ENCODE data around the gene FAP.

FAP gene

GRCh38 chr2:162153608-162154224 is 89.5 kb downstream of the FAP start:
- H3K4me1 Mint-ChIP-seq: peaks cover 4% of the 10 kb centered on the region
- ATAC-seq (ENCODE audit: low read depth): peak; percentile 88

GRCh38 chr2:162152147-162152546 is 91.1 kb downstream of the FAP start, which contains the start of gene GCG:
TSS of gene GCG (minus strand) at chr2:162152247. CDS start at chr2:162149178, 3,069 bp downstream.
- no peak for ATAC-seq (ENCODE audit: low read depth)
- Mint-ChIP-seq H3K4me1 (peaks cover 4% of the 10 kb centered on the region), H3K9me3 (no peaks in the 10 kb centered on the region), H3K27me3 (no peaks in the 10 kb centered on the region), H3K27ac (no peak within 1 kb of the TSS), H3K36me3 (no peaks in the 10 kb centered on the region), H3K4me3 (no peak within 1 kb of the TSS)
- no peak for DNase-seq (ENCODE audit: low spot score in 2 of 2)

More at GRCh38 chr2:162153608-162154224, 89.5 kb downstream of the FAP start:
- Mint-ChIP-seq H3K4me3 (no peak overlapping the region), H3K27ac (no peak overlapping the region), H3K27me3 (no peaks in the 10 kb centered on the region), H3K9me3 (no peaks in the 10 kb centered on the region), H3K36me3 (no peaks in the 10 kb centered on the region)
- peak; percentile 44 to 52 for DNase-seq (ENCODE audit: low spot score in 2 of 2)

- Mint-ChIP-seq H3K4me1 (peaks cover 4% of the 10 kb centered on the region), H3K36me3 (no peaks in the 10 kb centered on the region), H3K27ac (no peak overlapping the region), H3K27me3 (peaks cover 11% of the 10 kb centered on the region), H3K4me3 (no peak overlapping the region), H3K9me3 (no peaks in the 10 kb centered on the region)
- DNase-seq (ENCODE audit: low spot score in 2 of 2) (no peak), ATAC-seq (ENCODE audit: low read depth) (no peak)
These were observed 93.3 kb downstream of the FAP start for GRCh38 chr2:162149940-162150339.

GRCh38 chr2:162149466-162149865 is 93.8 kb downstream of the FAP start:
- Mint-ChIP-seq H3K36me3 (no peaks in the 10 kb centered on the region), H3K9me3 (no peaks in the 10 kb centered on the region), H3K4me3 (no peak overlapping the region), H3K27ac (no peak overlapping the region), H3K4me1 (peaks cover 4% of the 10 kb centered on the region), H3K27me3 (peaks cover 11% of the 10 kb centered on the region)
- ATAC-seq (ENCODE audit: low read depth) (no peak), DNase-seq (ENCODE audit: low spot score in 2 of 2) (no peak)

GRCh38 chr2:162148956-162149355 is 94.3 kb downstream of the FAP start:
- Mint-ChIP-seq H3K4me1 (peaks cover 3% of the 10 kb centered on the region), H3K9me3 (no peaks in the 10 kb centered on the region), H3K36me3 (no peaks in the 10 kb centered on the region), H3K27ac (no peak overlapping the region), H3K4me3 (no peak overlapping the region), H3K27me3 (peaks cover 11% of the 10 kb centered on the region)
- no peak for ATAC-seq (ENCODE audit: low read depth)
- DNase-seq (ENCODE audit: low spot score in 2 of 2): no peak

- ATAC-seq (ENCODE audit: low read depth): no peak
- H3K27ac Mint-ChIP-seq: no peak overlapping the region
- no peaks in the 10 kb centered on the region for H3K9me3 Mint-ChIP-seq
- no peaks in the 10 kb centered on the region for H3K4me1 Mint-ChIP-seq
- DNase-seq (ENCODE audit: low spot score in 2 of 2): no peak
- H3K27me3 Mint-ChIP-seq: peaks cover 18% of the 10 kb centered on the region
- H3K4me3 Mint-ChIP-seq: no peak overlapping the region
- H3K36me3 Mint-ChIP-seq: no peaks in the 10 kb centered on the region
These were observed 99.3 kb downstream of the FAP start for GRCh38 chr2:162143969-162144368.

GRCh38 chr2:162138310-162138709 is 104.9 kb downstream of the FAP start:
- peaks cover 7% of the 10 kb centered on the region for H3K27me3 Mint-ChIP-seq
- no peaks in the 10 kb centered on the region for H3K9me3 Mint-ChIP-seq
- ATAC-seq (ENCODE audit: low read depth) (no peak), DNase-seq (ENCODE audit: low spot score in 2 of 2) (no peak)
- no peak overlapping the region for H3K4me3 Mint-ChIP-seq
- H3K27ac Mint-ChIP-seq: no peak overlapping the region
- no peaks in the 10 kb centered on the region for H3K4me1 Mint-ChIP-seq
- no peaks in the 10 kb centered on the region for H3K36me3 Mint-ChIP-seq

- no peak overlapping the region for H3K27ac Mint-ChIP-seq
- H3K9me3 Mint-ChIP-seq: no peaks in the 10 kb centered on the region
- DNase-seq (ENCODE audit: low spot score in 2 of 2) (no peak), ATAC-seq (ENCODE audit: low read depth) (no peak)
- no peak overlapping the region for H3K4me3 Mint-ChIP-seq
- no peaks in the 10 kb centered on the region for H3K27me3 Mint-ChIP-seq
- H3K36me3 Mint-ChIP-seq: no peaks in the 10 kb centered on the region
- peaks cover 12% of the 10 kb centered on the region for H3K4me1 Mint-ChIP-seq
These were observed 115.8 kb downstream of the FAP start for GRCh38 chr2:162127422-162127821.

GRCh38 chr2:162126527-162126926 is 116.7 kb downstream of the FAP start:
- Mint-ChIP-seq H3K9me3 (no peaks in the 10 kb centered on the region), H3K4me1 (peaks cover 12% of the 10 kb centered on the region), H3K27ac (peak overlapping the region; percentile 12), H3K36me3 (no peaks in the 10 kb centered on the region), H3K4me3 (no peak overlapping the region), H3K27me3 (no peaks in the 10 kb centered on the region)
- no peak for DNase-seq (ENCODE audit: low spot score in 2 of 2)
- ATAC-seq (ENCODE audit: low read depth): peak; percentile 13

GRCh38 chr2:162126111-162126519 is 117.1 kb downstream of the FAP start:
- peak in 1 of 2 donors; percentile 30 for DNase-seq (ENCODE audit: low spot score in 2 of 2)
- H3K9me3 Mint-ChIP-seq: no peaks in the 10 kb centered on the region
- no peaks in the 10 kb centered on the region for H3K36me3 Mint-ChIP-seq
- H3K27me3 Mint-ChIP-seq: no peaks in the 10 kb centered on the region
- H3K4me1 Mint-ChIP-seq: peaks cover 12% of the 10 kb centered on the region
- no peak overlapping the region for H3K4me3 Mint-ChIP-seq
- ATAC-seq (ENCODE audit: low read depth): peak; percentile 97
- no peak overlapping the region for H3K27ac Mint-ChIP-seq

GRCh38 chr2:162125138-162125537 is 118.1 kb downstream of the FAP start:
- DNase-seq (ENCODE audit: low spot score in 2 of 2) (no peak), ATAC-seq (ENCODE audit: low read depth) (no peak)
- Mint-ChIP-seq H3K9me3 (no peaks in the 10 kb centered on the region), H3K4me1 (peaks cover 12% of the 10 kb centered on the region), H3K4me3 (no peak overlapping the region), H3K27ac (no peak overlapping the region), H3K27me3 (no peaks in the 10 kb centered on the region), H3K36me3 (no peaks in the 10 kb centered on the region)

- Mint-ChIP-seq H3K9me3 (no peaks in the 10 kb centered on the region), H3K27me3 (no peaks in the 10 kb centered on the region), H3K36me3 (no peaks in the 10 kb centered on the region), H3K4me3 (no peak overlapping the region), H3K4me1 (peaks cover 12% of the 10 kb centered on the region), H3K27ac (no peak overlapping the region)
- DNase-seq (ENCODE audit: low spot score in 2 of 2) (peak in 1 of 2 donors; percentile 58), ATAC-seq (ENCODE audit: low read depth) (peak; percentile 25)
These were observed 119.2 kb downstream of the FAP start for GRCh38 chr2:162123806-162124758.

Measured in memory B cell (primary cell).